Ovary (tissue), 9 donors: ENCODE measurements around the gene PSME2. TPM values are rescaled to one million over a fixed set of nuclear protein-coding genes. Genes with fewer than 3 reads are reported as not detected.
A peak's percentile ranks its signal among the peaks of the same experiment; 100 is the strongest.

ENCODE experiments used
- DNase-seq, 5 donors: peaks; one replicate each; pipeline ENCODE4 v3.0.0-alpha.2; 2019 to 2020
- H3K27ac ChIP-seq, 2 donors: fragments of 200-600 bp; one replicate each; pipeline versions ENCODE4 v1.5.1 to v1.8.0; 2019 to 2022
- H3K27me3 ChIP-seq: fragments of 200-600 bp; one replicate; pipeline ENCODE4 v1.8.0; 2022
- H3K36me3 ChIP-seq: fragments of 200-600 bp; sonication (generic); one replicate; pipeline ENCODE4 v1.5.1; 2019
- H3K4me1 ChIP-seq: one replicate; pipeline ENCODE4 v1.8.1; 2013; ENCODE audit warnings: mild to moderate bottlenecking, moderate library complexity; ENCODE audit not compliant: insufficient read depth
- H3K4me3 ChIP-seq: fragments of 200-600 bp; sonication (generic); one replicate; pipeline ENCODE4 v1.5.1; 2017
- H3K9me3 ChIP-seq, 2 donors: fragments of 200-600 bp in 1 of 2; sonication (generic) in 1 of 2; one replicate each; pipeline versions ENCODE4 v1.5.1 to v1.8.1; 2013 to 2019; ENCODE audit warnings: mild to moderate bottlenecking in 1 of 2, moderate library complexity in 1 of 2
- CTCF ChIP-seq, 3 donors: fragments of 450-650 bp in 2 of 3; fragments of 200-600 bp in 1 of 3; IDR thresholded peaks; one replicate each; pipeline versions ENCODE4 v1.5.1 to v1.8.0; 2016 to 2022; ENCODE audit warnings: antibody characterized with exemption in 3 of 3, mild to moderate bottlenecking in 1 of 3
- EP300 ChIP-seq: sonication (generic); formaldehyde crosslinking; IDR thresholded peaks from one replicate; pipeline ENCODE4 v1.6.1; 2017; ENCODE audit warnings: antibody characterized with exemption
- POLR2A ChIP-seq: fragments of 450-650 bp; IDR thresholded peaks from one replicate; pipeline ENCODE4 v1.6.1; 2017; ENCODE audit warnings: antibody characterized with exemption, mild to moderate bottlenecking, moderate library complexity
- WGBS, 3 donors: extraction: QIAGEN DNeasy Blood & Tissue Kit in 1 of 3; methylation state at CpG; one replicate each; pipeline versions ENCODE4 v1.1.5 to v1.1.7; 2013 to 2017; 5-methylcytosine and 5-hydroxymethylcytosine counted together
- intact Hi-C, 4 donors: fragments of 100-400 bp; cut with DNase I; formaldehyde crosslinking; loops; one replicate each; pipeline versions ENCODE4 v1.11.0 to v1.15.1; 2022 to 2023
- polyA plus RNA-seq, 2 donors: library from polyadenylated mRNA; stranded (reverse); fragments of 200-250 nt in 1 of 2; fragments of 350-450 nt in 1 of 2; fragmentation: Illumina TruSeq in 1 of 2; extraction: RNeasy Lipid Tissue Mini Kit (QIAGEN cat#74804) in 1 of 2; gene quantifications; one replicate each; pipeline ENCODE4 v1.2.3, GENCODE V29; 2013 to 2014
- total RNA-seq, 7 donors: library from RNA; depleted of rRNA in 2 of 7; stranded (reverse); fragments of >200 nt in 2 of 7; fragmentation: NEBNext Ultra II Directional in 3 of 7; extraction: Animal tissue kit (Norgen Biotek cat#: 25700) in 3 of 7; gene quantifications; one replicate each; pipeline versions ENCODE4 v1.1.0 to v1.2.4, GENCODE V29; 2016 to 2023
- donor health status: DM: no; HTN: no; CAD: no; lungs with moderate emphysema.
- donor health status: DM: no; HTN: no; CAD: no.
- donor health status: Bipolar disorder and iron deficiency.
- donor health status: DM: yes; HTN: yes; CAD: no.
- donor health status: DM: no; HTN: no; CAD: no.
- donor health status: DM: yes; HTN: yes; CAD: no.

PSME2 gene
- total and polyA plus RNA-seq, 9 donors = 34.7 to 160 (median 95.6) TPM

GRCh38 chr14:24144451-24144850 is 2.0 kb downstream of the PSME2 start:
- 90 to 95% (median 92%) methylated on average over 1 of the region's 1 CpG for WGBS, 3 donors
- Histone ChIP-seq H3K36me3 (no peaks in the 10 kb centered on the region), H3K27me3 (no peaks in the 10 kb centered on the region), H3K27ac (no peak overlapping the region), H3K9me3 (no peaks in the 10 kb centered on the region), H3K4me1 (peaks cover 12% of the 10 kb centered on the region), H3K4me3 (no peak overlapping the region)
- TF ChIP-seq POLR2A (no peak), CTCF (IDR thresholded peaks at IDR 0.05) (no peak), EP300 (no peak)
- intact Hi-C loops = loop anchor here in 1 of 4 donors (10.0 kb wide), 1 partner anchor 220 kb away; the partner anchor contains the start of gene NFATC4
- no peak for DNase-seq

- Histone ChIP-seq H3K9me3 (no peaks in the 10 kb centered on the region), H3K27me3 (no peaks in the 10 kb centered on the region), H3K36me3 (no peaks in the 10 kb centered on the region), H3K4me1 (peaks cover 13% of the 10 kb centered on the region), H3K4me3 (no peak overlapping the region), H3K27ac (no peak overlapping the region)
- no peak for TF ChIP-seq EP300
- TF ChIP-seq POLR2A = no peak
- TF ChIP-seq CTCF (IDR thresholded peaks at IDR 0.05) = no peak
- intact Hi-C loops = loop anchor here in 1 of 4 donors (10.0 kb wide), 1 partner anchor 221 kb away; the partner anchor contains the start of gene NFATC4
- WGBS, 3 donors = 82 to 95% (median 84%) methylated on average over 2 of the region's 2 CpGs
- DNase-seq = no peak
Measured at GRCh38 chr14:24143511-24143910, 2.9 kb downstream of the PSME2 start.

- 0 to 1% (median 0%) methylated on average over 57 to 65 of the region's 65 CpGs for WGBS, 3 donors
- peak within 1 kb of the TSS; percentile 91 for H3K4me3 ChIP-seq
- intact Hi-C loops = loop anchor here in 2 of 4 donors (2.0 to 10.0 kb wide), 2 partner anchors 26 to 224 kb away; partner anchors contain the start of genes DCAF11 (in 1 of the 2), NFATC4 (in 1 of the 2) and NRL (in 1 of the 2)
Measured at GRCh38 chr14:24141097-24141880, 5.1 kb downstream of the PSME2 start, which contains the start of gene EMC9. Gene EMC9 (minus strand): TSS chr14:24141591. CDS start chr14:24141304, 287 bp downstream.

More at GRCh38 chr14:24141097-24141880, 5.1 kb downstream of the PSME2 start, which contains the start of gene EMC9:
- H3K27ac ChIP-seq = peak within 1 kb of the TSS; percentile 63 to 86
- H3K27me3 ChIP-seq = no peaks in the 10 kb centered on the region
- TF ChIP-seq CTCF (IDR thresholded peaks at IDR 0.05) = peak; percentile 55 to 89 (median 87)
- no peak for TF ChIP-seq EP300
- peak; percentile 80 for TF ChIP-seq POLR2A
- H3K4me1 ChIP-seq = peaks cover 17% of the 10 kb centered on the region
- DNase-seq = peak; percentile 99 to 100 (median 100)
- no peaks in the 10 kb centered on the region for H3K36me3 ChIP-seq
- H3K9me3 ChIP-seq = no peaks in the 10 kb centered on the region
